NCI-H146 treated with DMSO at 0.1 percent for 48 hours (cell line): ENCODE measurements around the gene ABCA12.

Experiments
- DNase-seq: peaks from one replicate; lab custom pipeline; 2025; ENCODE audit not compliant: unreplicated experiment; lab: John Stamatoyannopoulos, UW

The ABCA12 gene

DNA sequence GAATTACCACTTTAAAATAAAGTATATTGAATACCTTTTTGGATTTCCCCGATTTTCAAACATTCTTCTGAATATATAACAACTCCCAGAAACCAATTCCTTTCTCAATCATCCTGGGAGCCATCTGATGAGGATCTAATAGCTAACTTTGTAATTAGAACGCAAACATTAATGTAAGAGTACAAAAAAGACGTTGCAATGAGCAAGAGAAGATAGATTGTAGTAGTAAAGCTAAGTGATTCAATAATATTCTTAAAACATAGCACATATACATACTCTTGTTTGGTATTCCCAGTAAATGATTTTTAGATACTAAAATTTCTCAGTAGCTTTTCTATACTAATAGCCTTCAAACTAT lies 1.1 kb downstream of the ABCA12 start:
- DNase-seq, result no peak

DNA sequence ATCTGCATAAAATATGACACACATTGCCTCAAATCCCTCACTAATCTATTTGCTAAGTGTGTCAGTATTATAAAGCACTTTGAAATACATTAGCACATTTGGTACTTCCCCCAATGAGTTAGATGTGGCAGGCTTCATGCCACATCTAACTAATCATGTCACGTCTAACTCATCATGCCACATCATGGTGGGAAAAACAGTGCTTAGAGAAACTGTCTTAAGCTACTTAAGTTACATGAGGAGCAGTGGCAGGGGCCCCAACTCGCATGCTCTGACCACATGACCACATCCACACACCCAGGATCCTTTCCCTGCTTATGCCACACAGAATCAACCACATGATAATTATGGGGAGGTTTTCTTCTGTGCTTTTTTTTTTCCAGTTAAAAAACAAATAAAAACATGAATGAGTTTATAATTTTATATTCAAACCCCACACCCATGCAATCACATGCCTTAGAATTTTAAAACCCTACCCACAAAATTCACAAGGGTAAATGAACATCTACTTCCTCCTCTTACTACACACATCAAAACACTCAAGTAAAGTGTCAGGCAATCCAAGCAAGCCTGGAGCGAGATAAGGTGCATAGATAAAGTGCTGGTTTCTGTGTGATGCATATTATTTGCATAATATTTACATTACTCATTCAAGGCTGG lies 1.6 kb downstream of the ABCA12 start:
- no peak for DNase-seq

DNA sequence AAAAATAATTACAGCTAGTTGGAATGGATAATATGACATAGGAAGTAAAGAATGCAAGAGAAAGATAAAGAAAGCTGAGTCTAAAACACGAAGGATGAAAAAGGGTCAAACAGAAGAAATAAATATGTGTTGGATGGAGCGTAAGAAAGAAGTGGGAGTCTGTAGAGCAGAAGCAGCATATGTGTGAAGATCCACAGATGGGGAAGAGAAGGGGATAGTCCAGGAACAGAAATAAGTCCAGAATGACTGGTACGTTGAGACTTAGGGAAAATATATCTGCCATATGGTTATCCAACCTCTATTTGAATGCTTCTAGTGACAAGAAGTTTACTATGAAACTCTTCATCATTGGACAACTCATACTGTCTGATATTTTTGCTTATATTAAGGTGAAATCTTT lies 18.0 kb downstream of the ABCA12 start:
- DNase-seq, result no peak

DNA sequence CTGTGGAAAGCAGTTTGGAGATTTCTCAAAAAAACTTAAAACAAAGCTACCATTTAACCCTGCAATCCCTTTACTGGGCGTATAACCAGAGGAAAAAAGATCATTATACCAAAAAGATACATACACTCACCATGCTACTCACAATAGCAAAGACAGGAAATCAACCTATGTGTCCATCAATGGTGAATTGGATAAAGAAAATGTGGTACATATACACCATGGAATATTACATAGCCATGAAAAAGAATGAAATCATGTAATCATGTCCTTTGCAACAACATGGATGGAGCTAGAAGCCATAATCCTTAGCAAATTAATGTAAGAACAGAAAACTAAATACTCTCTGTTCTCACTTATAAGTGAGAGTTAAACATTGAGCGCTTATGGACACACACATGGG lies 18.6 kb downstream of the ABCA12 start:
- DNase-seq, result no peak

DNA sequence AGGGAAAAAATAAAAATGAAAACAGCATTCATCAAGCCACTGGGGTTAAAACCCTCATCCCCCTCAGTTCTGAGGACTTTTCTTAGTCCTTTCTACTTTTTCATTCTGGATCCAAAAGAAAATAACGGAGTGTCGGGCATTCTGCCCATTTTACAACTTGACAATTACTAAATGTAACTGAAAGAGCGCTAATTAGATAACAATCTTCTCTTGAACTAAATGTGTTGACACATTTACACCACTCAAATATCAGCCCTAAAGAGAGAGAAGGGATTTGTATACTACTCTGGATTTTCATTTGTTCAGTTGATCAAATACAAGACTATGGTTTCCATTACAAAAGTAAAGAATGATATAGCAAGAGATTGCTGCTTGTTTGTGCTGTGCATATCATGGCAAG lies 27.5 kb downstream of the ABCA12 start:
- no peak for DNase-seq

DNA sequence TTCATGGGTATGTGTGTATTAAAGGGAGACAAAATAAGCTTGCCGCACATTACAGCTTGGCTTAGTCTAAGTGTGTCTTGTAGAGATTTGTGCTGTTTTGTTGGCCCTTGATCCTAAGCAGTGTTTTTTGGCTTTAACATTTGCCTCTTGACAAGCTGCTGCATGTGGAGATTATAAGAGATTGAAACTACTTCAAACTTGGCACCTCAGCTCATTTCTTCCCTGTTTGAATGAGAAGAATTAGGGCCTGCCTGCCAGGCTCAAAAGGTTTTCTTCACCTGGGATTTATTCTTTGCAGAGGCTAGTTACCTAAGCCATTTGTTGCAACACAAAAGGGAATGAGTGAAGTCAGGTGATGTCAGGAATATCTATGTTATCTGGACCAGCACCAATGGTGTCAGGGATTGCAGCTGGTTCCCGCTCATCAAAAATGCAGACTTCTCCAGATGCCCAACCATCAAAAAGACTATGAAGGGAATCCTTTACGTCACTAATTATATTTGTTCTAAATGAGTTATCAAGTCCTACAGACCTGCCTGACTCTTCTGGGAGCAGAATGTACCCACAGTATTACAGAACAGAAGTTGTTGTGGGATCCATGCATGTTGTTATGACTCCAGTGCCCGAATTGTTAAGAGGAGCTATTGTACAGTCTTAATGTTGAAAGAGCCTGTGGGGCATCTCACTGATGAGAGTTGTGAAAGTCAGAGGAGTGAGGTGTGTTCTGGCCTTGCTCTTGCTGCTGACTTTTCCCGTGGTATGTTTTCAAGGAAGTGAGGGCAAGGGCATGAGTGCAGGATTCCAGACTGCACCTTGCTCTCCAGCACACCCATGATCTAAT lies 31.0 kb downstream of the ABCA12 start:
- DNase-seq, result no peak

DNA sequence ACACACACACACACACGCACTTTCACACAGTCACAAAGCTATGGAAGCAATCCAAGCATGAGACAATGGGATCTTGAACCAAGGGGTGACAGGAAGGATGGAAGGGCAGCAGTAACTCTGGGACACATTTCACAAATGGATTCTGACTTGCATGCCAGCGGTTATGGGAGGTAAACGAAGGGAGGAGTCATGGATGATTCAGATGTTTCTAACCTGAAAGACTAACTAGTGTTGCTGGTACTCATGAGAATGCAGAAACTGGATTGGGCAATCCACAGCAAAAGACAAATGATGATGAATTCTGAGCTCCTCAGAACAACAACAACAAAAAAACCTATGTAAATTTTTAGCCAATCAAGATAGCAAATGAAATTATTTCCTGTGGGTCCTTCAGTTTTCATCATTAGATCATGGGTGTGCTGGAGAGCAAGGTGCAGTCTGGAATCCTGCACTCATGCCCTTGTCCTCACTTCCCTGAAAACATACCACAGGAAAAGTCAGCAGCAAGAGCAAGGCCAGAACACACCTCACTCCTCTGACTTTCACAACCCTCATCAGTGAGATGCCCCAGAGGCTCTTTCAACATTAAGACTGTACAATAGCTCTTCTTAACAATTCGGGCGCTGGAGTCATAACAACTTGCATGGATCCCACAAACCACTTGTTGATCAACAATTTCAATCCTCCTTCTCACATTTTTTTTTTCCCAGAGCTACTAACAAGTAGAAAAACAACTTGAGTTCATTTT lies 32.6 kb downstream of the ABCA12 start:
- DNase-seq, result no peak

DNA sequence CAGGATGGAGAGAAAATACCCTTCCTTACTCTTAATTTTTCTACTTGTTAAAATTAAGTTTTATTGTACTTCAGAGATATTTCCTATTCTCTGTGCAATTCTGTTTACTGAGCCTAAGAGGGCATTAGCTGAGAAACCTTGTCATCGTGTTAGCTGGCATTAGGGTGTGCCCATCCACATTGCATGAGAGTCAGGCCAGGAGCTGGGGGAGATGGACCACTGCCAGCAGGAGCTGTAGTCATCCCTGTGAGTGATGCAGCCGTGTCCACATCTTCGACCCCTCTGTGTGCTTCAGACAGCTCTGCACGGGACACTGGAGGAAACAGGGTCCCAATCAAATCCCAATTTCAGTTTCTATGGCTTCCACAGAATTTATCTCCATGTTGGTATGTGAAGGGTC lies 34.2 kb downstream of the ABCA12 start:
- DNase-seq, result no peak

DNA sequence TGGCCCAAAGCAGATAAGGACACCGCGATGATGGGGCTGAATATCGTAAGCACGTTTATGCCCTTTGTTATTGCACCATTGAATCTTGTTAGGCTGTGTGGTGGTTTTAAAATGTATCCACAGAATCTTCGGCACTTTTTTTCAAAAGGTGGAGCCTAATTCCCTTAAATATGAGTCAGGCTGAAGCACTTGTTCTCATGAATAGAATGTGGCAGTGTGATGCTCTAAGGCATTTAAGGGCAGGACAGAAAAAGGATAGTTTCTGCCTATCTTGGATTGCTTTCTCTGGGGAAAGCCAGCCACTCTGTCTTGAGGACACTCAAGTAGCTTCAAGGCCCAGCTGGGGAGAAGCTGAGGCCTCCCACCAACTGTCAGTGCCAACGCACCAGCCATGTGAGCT lies 39.6 kb downstream of the ABCA12 start:
- no peak for DNase-seq

DNA sequence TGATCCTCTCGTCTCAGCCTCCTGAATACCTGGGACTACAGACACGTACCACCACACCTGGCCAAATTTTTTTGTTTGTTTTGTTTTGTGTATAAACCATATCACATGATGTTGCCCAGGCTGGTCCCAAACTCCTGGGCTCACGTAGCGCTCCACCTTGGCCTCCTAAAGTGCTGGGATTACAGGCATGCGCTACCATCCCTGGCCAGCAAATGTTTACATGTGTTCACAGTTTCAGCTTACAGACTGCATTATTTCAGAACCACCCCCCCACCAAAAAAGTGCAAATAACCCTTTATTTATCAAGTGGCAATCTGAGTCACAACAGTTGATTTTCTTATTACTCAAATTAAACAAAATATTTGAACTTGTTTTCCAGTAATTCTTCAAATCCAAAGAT lies 54.3 kb downstream of the ABCA12 start:
- DNase-seq, result no peak

DNA sequence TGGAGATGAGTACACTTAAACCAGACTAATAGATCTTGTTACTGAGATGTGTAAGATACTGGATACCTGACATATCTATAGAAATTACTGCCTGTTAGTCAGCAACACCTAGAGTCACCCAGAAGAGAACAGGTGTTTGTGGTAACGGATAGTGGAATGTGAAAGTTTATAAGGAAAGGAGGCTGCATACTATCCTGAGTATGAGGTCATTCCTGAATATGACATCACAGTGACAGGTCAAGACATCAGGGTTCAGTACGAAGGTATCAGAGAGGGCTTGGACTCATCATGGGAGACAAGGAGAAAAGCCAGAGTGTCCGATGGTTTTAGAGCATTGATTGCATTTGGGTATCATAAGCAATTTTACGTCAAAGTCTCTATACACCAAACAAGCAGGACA lies 55.3 kb downstream of the ABCA12 start:
- DNase-seq, result no peak

DNA sequence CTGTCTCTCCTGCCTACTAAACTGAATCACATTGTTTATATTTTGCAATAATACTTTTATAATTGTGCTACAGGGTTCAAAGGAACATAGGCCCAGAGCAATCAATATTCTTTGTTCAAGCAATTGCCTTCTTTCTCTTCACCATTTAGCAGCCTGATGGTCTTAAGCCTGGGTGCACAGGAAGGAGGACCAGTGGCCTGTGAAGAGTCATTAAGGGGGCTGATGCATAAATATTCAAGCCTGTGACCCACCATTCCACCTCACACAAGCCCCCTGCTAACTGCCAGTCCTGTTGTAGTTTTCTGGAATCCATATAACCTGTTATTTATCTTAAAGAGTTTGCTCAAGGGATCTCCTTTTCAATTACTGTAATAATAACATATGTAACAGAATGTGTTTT lies 56.0 kb downstream of the ABCA12 start:
- DNase-seq, result no peak

DNA sequence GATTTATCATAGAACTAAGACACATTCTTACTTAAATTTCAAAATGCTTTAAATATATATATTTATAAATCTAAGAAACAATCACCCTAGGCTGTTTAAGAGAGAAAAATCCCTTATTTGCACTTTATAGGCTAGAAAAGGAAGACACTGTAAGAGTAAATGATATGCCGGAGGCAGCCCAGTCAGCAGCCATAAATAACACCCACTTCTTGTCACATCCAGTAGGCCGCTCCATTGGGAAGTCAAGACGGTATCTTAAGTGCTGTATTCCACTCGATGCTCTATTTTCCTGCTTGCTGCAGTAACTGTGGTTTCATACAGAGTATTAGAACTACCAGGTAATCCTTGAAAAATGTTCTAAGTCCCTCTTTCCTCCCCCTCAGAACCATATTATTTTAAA lies 57.9 kb downstream of the ABCA12 start:
- no peak for DNase-seq

DNA sequence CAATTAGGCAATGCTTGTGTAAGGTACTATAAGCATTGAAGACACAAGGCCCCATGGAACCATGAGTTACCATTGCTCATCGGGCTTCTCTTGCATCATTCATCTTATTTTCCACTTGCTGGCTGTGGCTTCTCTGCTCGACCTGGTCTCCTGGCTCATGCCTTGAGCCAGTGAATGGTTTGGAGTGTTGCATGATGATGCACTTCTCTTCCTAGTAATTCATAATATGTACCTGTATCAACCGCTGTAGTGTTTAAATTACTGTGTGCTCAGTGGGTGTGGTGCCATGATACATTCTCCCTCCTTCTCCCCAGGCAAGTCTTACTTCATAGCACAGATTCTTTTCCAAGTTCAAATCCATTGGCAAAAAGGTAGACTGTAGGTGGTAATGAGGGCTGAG lies 66.8 kb downstream of the ABCA12 start:
- no peak for DNase-seq

DNA sequence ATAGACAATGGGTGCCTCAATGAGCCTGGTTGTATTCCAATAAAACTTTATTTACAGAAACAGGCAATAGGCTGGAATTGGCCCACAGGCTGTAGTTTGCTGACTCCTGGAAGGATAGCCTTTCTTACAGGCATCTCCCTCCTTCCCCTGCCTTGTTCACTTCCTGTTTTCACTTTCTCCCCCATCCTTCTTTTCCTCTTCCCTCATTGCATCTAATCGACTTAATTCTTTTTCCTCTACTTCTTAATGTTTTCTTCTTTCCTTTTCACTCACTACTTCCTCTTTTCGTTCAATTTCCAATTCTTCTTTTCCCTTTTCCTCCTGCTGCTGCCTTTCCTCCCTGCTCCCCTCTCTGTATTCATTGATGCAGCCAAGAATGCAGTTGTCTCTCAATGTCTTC lies 70.0 kb downstream of the ABCA12 start:
- DNase-seq, result no peak

DNA sequence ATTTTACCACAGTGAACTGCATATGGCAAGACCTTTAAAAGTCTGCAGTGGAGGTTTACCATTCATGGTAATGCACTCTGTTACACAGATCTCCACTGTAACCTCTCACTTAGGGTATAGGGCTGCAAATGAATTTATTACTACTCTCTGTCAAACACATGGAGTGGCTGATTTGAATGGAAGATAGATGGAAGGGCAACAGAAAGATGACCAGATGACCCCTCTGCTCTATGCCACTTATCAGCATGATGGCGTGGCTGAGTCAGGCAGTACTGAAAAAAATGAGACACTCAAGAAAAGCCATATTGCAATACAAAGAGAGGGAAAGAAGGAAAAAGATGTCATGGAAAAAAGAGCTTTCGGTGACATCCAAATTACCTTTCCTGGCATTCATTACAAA lies 72.3 kb downstream of the ABCA12 start:
- DNase-seq, result no peak

DNA sequence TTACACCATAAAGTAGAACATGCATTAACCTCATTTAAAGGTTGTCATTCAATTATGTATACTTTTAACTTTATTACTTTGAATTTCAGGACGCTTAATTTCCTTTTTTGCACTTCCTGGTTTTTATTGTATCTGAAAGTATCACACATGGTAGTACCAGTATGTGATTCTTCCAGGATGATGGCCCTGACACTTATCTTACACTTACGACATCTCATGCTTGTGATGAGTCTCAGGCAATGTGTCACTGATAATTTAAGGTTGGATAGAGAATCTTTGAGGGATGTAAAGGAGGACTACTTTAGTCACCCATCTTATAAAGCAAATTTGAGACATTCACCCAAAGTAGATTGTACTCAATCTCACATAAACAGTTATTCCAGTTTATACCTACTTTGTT lies 74.9 kb downstream of the ABCA12 start:
- no peak for DNase-seq

DNA sequence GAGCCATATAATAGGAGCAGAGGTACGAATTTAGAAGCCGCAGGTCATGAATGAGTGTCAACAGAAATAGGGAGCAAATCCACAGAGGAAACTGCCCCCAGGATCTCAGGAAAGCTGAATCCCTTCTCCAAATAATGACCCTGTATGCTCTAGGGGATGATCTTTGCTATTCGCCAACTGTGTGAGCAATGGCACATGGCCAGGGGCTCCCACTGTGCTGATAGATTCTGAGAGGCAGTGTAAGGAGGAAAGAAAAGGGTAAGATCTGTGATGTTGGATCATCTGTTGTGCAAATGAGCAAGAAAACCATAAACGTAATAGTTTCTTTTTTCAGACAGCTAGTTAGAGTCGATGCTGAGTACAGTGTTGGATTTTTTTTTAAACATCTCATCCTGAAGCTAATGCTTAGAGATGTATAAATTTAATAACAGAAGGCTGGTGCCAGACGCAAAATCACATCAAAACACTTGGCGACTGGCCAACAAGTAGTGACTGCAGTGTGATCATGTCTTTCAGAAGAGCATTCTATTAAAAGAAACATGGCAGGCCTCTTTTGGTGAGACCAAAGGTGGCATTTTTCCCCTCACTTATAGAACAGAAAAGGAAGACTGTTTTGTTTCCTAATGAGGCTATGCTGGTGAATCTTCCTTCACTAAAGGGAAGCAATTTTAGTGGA lies 77.4 kb downstream of the ABCA12 start:
- peak; percentile 60 for DNase-seq

DNA sequence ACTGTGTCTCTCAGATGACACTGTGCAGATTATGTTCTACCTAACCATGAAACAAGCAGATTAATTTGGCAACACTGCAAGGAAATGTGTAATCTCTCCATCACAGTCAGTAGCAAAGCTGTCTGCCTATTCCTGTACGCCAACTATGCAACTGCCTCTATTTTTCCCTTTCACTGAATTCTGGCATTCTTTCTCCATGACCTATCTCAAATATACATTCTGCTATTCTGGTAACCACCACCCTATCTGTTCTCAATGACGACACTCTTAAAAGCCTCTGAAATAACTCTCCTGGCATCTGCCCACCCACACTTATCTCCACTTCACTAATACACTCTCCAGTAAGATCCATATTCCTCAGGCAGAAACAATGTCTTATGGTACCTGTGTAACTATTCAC lies 78.7 kb downstream of the ABCA12 start:
- DNase-seq, result no peak

DNA sequence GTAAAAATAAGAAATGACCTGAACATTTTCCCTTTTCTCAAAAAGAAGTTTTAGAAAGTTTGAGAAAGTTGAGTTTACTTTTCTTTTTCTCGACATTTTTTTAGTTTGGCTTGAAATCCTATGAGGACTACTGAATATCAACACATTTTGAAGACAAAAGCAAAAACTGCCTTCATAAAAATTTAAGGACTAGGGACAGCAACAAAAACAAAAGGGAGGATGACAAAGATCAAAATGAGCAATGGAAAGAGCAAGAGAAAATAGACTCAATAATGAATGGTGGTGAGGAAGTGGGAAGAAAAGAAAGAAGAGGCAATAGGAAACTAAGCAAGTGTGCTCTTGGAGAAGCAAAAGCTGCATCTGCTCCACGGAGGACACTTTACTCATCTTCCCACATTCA lies 82.5 kb downstream of the ABCA12 start:
- DNase-seq, result no peak

DNA sequence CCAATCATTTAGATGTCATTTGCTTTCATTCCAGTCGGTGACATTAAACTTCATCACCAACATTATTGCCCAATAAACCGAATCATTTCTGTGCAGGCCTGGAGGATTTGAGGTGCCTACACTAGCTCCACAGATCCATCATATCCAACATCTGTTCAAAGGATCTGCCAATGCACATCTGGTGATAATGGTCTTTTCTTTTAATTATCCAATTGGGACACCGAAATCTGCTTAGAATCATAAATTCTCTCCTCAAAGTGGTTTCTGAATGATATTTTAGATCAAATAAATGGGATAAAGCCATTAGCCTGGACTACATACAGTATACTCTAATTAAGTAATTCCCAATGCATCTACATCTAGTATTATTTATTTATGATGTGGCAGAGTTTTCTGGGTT lies 85.6 kb downstream of the ABCA12 start:
- no peak for DNase-seq

DNA sequence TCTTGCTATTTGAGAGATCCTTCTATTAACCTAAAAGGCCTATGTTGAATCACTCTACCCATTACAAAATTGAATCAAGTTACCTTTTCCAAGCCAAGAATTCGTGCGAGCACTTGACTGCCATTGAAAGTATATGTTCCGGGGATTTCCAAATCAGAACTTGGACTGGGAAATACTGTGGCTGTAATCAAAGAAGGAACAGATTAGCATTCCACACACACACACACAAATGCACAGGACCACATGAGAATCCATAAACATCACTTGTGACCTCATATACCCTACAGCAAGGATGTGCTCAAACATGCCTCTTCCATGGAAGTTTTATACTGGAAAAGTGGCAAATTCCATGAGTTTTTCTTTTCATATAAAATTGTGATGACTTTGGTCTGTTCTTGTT lies 86.0 kb downstream of the ABCA12 start:
- DNase-seq, result no peak
